GM12892 (cell line): ENCODE data around the gene SP3.

ENCODE experiments used
- POLR2A ChIP-seq: IDR thresholded peaks from 2 replicates; pipeline ENCODE4 v1.6.1; 2011; ENCODE audit warnings: low read depth, low read length, control low read depth
- POLR2AphosphoS5 ChIP-seq: IDR thresholded peaks from 2 replicates; pipeline ENCODE4 v1.6.1; 2011; ENCODE audit warnings: low read depth, low read length, control low read depth

DNA sequence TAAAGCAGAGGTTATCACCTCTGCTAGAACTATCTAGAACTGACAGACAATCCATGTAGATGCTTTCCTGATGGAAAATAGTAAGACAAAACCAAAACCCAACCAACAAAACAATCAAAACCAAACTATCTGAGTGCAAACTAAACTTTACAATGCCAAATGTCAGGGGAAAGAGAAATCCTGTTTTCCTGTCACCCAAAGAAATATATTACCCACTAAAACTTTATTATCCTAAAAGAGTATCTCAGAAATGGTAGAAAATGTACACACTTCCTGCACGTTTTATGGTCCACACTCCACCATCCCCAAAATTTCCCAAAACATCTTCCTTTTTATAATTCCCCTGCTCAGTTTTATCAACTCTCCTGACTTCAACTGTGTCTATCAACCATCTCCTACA lies 29.9 kb downstream of the SP3 start:
- TF ChIP-seq POLR2A (no peak), POLR2AphosphoS5 (no peak)
